Loucy (cell line): ENCODE results near the gene FAM222B.

Experiments
- EZH2phosphoT487 ChIP-seq: fragments of 200-600 bp; IDR thresholded peaks from 2 replicates; pipeline ENCODE4 v1.6.1; 2018; ENCODE audit warnings: antibody characterized with exemption, mild to moderate bottlenecking, moderate library complexity, borderline replicate concordance
- TF ChIP-seq, protein P1 (sequence below): fragments of 200-600 bp; sonication (generic); conservative IDR thresholded peaks from 2 replicates; pipeline ENCODE4 v1.5.1; 2014; ENCODE audit warnings: mild to moderate bottlenecking, antibody characterized with exemption, low read length

DNA sequence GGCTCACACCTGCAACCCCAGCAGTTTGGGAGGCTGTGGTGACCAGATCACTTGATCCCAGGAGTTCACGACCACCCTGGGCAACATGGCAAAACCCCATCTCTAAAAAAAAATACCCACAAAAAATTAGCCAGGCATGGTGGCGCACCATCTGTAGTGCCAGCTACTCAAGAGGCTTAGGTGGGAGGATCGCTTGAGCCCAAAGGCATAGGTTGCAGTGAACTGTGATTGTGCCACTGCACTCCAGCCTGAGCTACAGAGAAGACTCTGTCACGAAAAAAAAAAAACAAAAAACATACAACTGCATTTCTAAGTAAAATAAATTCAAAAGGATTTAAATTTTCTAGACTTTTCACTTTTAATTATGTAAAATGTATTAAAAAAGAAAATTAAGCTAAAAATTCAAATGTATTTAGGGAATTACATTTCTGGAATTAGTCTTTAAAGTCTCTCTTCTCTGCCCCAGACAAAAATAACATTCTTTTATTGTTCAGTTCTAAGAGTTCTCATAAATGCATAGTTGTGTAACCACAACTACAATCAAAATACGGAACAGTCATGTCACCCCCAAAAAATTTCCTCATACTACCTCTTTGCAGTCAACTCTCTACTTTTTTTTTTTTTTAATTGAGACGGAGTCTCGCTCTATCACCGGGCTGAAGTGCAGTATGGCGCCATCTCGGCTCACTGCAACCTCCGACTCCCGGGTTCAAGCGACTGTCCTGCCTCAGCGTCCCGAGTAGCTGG is 14.1 kb downstream of the FAM222B start:
- TF ChIP-seq, protein P1, sequence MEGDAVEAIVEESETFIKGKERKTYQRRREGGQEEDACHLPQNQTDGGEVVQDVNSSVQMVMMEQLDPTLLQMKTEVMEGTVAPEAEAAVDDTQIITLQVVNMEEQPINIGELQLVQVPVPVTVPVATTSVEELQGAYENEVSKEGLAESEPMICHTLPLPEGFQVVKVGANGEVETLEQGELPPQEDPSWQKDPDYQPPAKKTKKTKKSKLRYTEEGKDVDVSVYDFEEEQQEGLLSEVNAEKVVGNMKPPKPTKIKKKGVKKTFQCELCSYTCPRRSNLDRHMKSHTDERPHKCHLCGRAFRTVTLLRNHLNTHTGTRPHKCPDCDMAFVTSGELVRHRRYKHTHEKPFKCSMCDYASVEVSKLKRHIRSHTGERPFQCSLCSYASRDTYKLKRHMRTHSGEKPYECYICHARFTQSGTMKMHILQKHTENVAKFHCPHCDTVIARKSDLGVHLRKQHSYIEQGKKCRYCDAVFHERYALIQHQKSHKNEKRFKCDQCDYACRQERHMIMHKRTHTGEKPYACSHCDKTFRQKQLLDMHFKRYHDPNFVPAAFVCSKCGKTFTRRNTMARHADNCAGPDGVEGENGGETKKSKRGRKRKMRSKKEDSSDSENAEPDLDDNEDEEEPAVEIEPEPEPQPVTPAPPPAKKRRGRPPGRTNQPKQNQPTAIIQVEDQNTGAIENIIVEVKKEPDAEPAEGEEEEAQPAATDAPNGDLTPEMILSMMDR = no peak
- no peak for TF ChIP-seq EZH2phosphoT487
